ENCODE results near the gene ASCL3.
A peak's percentile ranks its signal among the peaks of the same experiment; 100 is the strongest.
"Not testable (repeated sequence)": the region's sequence is repeated elsewhere in the genome, so short reads cannot be mapped to it uniquely, and the experiment has no call there.

ASCL3 gene

GRCh38 chr11:8947230-8947943 is 4.6 kb upstream of the ASCL3 start:
- no peak for DNase-seq

- no peak for DNase-seq
Observed at GRCh38 chr11:8941341-8942103, 1.3 kb downstream of the ASCL3 start.

GRCh38 chr11:8937659-8938058 is 5.2 kb downstream of the ASCL3 start:
- no peak for DNase-seq

- no peak for DNase-seq
Observed at GRCh38 chr11:8937159-8937558, 5.7 kb downstream of the ASCL3 start.

GRCh38 chr11:8935789-8936188 is 7.0 kb downstream of the ASCL3 start:
- DNase-seq: not testable (repeated sequence)

GRCh38 chr11:8934742-8935488 is 7.9 kb downstream of the ASCL3 start:
- no peak for DNase-seq

- DNase-seq: no peak
Observed at GRCh38 chr11:8933931-8934330, 8.9 kb downstream of the ASCL3 start.

DNA sequence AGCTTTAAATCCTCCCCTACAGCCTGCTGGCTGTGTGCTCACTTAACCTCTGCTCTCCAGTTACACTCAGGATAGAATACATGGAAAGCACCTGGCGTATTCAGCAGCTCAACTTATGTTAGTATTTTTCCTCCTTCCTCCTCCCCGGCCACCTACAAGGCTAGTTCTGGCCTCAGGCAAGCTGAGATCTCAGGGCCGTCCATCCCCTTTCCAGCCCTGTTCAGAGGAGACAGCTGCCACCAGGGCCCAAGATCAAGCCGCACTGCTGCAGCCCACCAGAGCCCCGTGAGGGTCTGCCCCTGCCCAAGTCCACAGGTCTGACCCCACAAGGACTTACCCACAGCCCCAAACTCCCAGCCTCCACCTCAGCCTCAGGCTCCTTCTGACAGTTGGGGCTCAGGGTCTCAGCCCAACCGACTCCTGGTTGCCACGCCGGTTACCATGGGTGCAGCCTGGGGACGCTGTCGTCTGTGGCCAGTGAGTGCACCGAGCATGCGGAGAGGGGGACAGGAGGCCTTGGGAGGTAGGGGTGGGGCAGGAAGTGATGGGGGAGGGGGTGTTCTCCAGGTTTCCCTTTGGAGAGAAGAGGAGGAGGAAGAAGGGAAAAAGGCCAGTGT is 10.1 kb downstream of the ASCL3 start, which contains the start of gene C11orf16:
Gene C11orf16 (minus strand): TSS at position 384 of the 617 bp plus-strand sequence. CDS start 639 bp downstream, outside the sequence.
- no peak for DNase-seq

- no peak for DNase-seq
Observed at GRCh38 chr11:8930456-8931175, 12.2 kb downstream of the ASCL3 start.

GRCh38 chr11:8928981-8929615 is 13.7 kb downstream of the ASCL3 start:
- DNase-seq: no peak

DNA sequence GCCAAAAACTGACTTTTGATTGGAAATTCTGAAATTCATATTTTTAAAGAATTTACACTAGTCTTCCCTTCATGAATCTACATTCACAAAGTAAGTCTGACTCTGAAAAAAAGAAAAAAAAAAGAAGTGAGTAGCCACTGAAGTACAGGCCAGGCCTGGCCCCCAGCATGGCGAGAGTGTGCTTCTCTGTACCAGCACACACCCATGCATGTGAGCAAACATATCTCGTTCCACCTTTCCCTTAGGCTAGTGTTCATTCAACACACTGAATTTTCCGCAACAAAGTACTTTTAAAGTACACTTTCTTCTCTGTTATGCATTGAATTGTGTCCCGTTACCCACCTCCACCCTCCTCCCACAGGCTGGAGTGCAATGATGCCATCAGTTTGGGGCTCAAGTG is 14.6 kb downstream of the ASCL3 start:
- no peak for DNase-seq

DNA sequence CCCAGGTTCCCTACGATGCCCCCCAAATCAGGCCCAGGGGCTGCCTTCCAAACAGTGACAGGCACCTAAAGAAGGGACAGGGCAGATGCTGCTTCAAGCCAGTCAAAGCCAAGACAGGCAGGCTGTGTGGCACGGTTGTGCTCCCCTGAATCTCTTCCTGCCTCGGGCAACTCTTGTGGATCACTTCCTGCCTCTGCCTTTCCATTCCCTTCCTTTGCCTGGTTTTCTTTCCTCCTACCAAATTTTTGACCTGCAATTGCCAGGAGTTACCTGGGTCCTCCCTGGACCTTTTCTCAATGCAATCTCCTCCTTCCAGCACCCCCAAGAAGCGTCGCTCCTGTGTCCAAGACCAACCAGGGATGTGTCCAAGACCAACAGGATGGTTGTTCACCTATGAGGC is 15.6 kb downstream of the ASCL3 start:
- DNase-seq: no peak

GRCh38 chr11:8926236-8926635 is 16.6 kb downstream of the ASCL3 start:
- DNase-seq: no peak

DNA sequence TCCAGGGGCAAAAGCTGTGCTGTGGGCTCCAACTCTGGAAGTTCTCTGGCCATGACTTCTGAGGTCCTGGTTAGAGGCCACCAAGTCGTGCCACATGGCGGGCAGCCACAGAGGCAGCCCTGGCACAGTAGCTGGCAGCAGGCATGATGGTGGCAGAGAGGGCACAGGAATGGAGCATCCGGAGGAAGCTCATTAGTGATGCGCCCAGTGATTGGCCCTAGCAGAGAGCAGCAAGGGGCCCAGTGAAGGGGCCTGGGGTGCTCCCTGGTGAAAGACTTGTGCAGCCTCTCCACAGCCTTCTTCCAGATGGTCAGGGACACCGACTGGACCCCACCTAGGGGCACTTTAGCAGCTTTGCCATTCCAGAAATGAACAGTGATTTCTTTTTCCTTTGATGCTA is 17.1 kb downstream of the ASCL3 start:
- DNase-seq: no peak

DNA sequence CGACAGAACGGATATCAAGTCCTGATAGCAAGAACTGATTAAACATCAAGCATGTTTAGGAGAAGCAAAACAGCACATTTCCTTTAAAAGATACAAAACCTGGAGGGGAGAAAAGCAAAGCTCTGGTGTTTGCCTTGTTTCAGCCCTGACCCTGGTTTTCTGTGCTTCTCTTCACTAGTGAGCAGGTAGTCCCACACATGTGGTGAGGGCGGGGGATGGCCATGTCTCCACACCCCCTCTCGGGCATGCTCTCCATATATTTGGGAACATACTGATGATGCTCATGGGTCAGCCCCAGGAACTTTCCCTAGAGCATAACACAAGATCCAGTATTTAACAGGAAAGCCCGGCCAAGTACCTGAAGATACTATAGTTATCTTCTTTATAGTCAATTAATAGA is 20.1 kb downstream of the ASCL3 start:
- DNase-seq: no peak

GRCh38 chr11:8917157-8917825 is 25.5 kb downstream of the ASCL3 start:
- DNase-seq: no peak

DNA sequence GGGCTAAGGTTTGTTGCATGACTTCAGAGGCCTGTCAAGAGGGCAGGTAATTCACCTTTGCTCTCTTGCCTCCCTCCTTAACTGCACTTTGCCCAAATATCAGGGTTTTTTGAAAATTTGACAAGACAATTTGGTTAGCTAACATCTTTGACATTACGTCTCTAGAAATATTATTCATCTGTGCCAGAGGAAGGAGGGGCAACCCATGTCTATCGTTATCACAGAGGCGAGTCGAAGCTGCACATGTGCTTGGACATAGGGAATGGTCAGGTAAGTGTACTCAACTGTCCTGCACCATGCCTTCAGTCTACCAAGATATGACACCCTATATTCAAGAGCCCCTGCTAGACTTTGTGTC is 28.2 kb downstream of the ASCL3 start:
- no peak for DNase-seq

- DNase-seq: peak in 1 of 2 donors; percentile 73
Observed at GRCh38 chr11:8913961-8914660, 28.7 kb downstream of the ASCL3 start.

DNA sequence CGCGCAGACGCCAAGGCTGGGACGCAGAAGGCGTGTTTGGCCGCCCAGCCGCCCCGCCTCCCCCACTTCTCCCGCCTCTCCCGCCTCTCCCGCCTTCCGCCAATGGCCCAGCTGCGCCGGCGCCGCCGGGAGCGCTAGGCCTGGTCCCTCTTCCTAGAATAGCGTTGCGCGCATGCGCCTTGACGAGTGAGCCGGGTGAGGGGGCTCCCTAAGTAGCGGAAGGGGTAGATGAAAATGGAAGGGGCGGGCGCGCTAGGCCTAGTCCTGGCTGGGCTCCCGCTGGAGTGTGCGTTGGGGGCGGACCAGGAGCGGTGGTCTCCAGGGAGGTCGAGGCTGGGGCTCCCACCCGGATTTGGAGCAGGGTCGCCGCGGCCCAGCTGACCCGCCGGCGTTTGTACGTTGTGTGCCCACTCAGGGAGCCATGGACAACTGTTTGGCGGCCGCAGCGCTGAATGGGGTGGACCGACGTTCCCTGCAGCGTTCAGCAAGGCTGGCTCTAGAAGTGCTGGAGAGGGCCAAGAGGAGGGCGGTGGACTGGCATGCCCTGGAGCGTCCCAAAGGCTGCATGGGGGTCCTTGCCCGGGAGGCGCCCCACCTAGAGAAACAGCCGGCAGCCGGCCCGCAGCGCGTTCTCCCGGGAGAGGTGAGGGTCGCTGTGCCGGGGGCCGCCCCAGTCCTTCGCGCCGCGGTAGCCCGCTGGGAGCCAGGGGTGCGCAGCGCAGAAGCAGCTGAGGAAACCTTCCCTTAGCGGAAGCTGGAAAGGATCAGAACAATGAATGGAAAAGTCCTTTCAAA is 31.6 kb downstream of the ASCL3 start, which contains the start of gene AKIP1:
Gene AKIP1 (plus strand): TSS at position 161 of the 795 bp plus-strand sequence. CDS start 261 bp downstream, at position 422.
- DNase-seq: peak; percentile 67 to 94

DNA sequence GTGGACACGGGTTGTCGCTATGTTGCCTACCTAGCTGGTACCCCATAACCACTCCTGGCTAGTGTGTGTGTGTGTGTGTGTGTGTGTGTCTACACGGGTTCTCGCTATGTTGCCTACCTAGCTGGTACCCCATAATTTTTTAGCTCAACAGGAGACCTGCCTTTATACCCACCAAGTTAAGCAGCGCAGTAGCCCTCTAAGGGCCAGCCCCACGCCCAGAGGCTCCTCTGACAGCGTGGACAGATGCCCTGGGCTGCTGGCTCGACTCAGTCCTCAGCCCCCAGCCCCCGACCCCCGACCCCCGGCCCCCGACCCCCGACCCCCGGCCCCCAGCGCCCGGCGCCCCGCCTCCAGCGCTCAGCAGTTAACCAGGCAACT is 32.2 kb downstream of the ASCL3 start:
- DNase-seq: no peak

Data from bone marrow (tissue), 2 donors.